Calu3 (cell line): ENCODE results near the gene SLAMF1. TPM values are rescaled to one million over a fixed set of nuclear protein-coding genes. Genes with fewer than 3 reads are reported as not detected.

Experiments used
- BruUV-seq: library from RNA; stranded (reverse); fragments of 400-500 nt; replicated peaks from 2 replicates; lab custom pipeline; 2021; lab: Mats Ljungman, UMichigan
- CTCF ChIA-PET: fragments of 300-600 bp; sonication (Branson Sonifier 250); formaldehyde crosslinking; loops from one replicate; lab custom pipeline; 2022; ENCODE audit warnings: antibody characterized with exemption; lab: Charles Lee
- DNase-seq: peaks from one replicate; pipeline ENCODE4 v3.0.0; 2022
- H3K27ac Mint-ChIP-seq: one replicate; pipeline ENCODE4 v1.8.0; 2022; ENCODE audit warnings: mixed read lengths; ENCODE audit not compliant: unreplicated experiment
- H3K27me3 Mint-ChIP-seq: one replicate; pipeline ENCODE4 v1.8.0; 2022; ENCODE audit warnings: mixed read lengths; ENCODE audit not compliant: unreplicated experiment
- H3K36me3 Mint-ChIP-seq: one replicate; pipeline ENCODE4 v1.8.0; 2022; ENCODE audit warnings: mild to moderate bottlenecking, moderate library complexity, mixed read lengths; ENCODE audit not compliant: insufficient read depth, unreplicated experiment
- H3K4me1 Mint-ChIP-seq: one replicate; pipeline ENCODE4 v1.8.0; 2022; ENCODE audit warnings: mild to moderate bottlenecking, low read depth, mixed read lengths; ENCODE audit not compliant: unreplicated experiment
- H3K4me3 Mint-ChIP-seq: one replicate; pipeline ENCODE4 v1.8.0; 2022; ENCODE audit warnings: mild to moderate bottlenecking, low read depth, moderate library complexity, mixed read lengths; ENCODE audit not compliant: unreplicated experiment
- H3K9me3 Mint-ChIP-seq: one replicate; pipeline ENCODE4 v1.8.0; 2022; ENCODE audit warnings: low read depth, mixed read lengths; ENCODE audit not compliant: unreplicated experiment
- CTCF ChIP-seq: fragments of 200-600 bp; IDR thresholded peaks from one replicate; pipeline ENCODE4 v1.8.0; 2022; ENCODE audit warnings: antibody characterized with exemption; ENCODE audit not compliant: unreplicated experiment
- intact Hi-C: fragments of 100-400 bp; cut with micrococcal nuclease; formaldehyde crosslinking; loops from one replicate; pipeline ENCODE4 v1.10.0; 2022; ENCODE audit not compliant: unreplicated experiment
- total RNA-seq: library from RNA; stranded (reverse); gene quantifications from 2 replicates; pipeline ENCODE4 v1.2.3, GENCODE V29; 2022

SLAMF1 gene
- total RNA-seq, 1 experiment from 2014 or later = not detected

GRCh38 chr1:160625725-160626498 is 20.9 kb downstream of the SLAMF1 start:
- Mint-ChIP-seq H3K9me3 (no peaks in the 10 kb centered on the region), H3K4me1 (no peaks in the 10 kb centered on the region), H3K27ac (no peak overlapping the region), H3K4me3 (no peak overlapping the region), H3K36me3 (no peaks in the 10 kb centered on the region), H3K27me3 (peaks cover 81% of the 10 kb centered on the region)
- no peak for TF ChIP-seq CTCF
- intact Hi-C loops = no loop called here
- DNase-seq = no peak
- BruUV-seq = no TSS peak
- CTCF ChIA-PET = interaction anchor here (0.7 kb wide), 1 partner anchor 410 kb away, joined by 3 read pairs; no protein-coding TSS in a partner anchor

- BruUV-seq = no TSS peak
- H3K27me3 Mint-ChIP-seq = peaks cover 75% of the 10 kb centered on the region
- DNase-seq = no peak
- no peaks in the 10 kb centered on the region for H3K4me1 Mint-ChIP-seq
- no peaks in the 10 kb centered on the region for H3K9me3 Mint-ChIP-seq
- H3K4me3 Mint-ChIP-seq = no peak overlapping the region
- no peaks in the 10 kb centered on the region for H3K36me3 Mint-ChIP-seq
- H3K27ac Mint-ChIP-seq = no peak overlapping the region
- intact Hi-C loops = no loop called here
- CTCF ChIA-PET = interaction anchor here (0.7 kb wide), 1 partner anchor 410 kb away, joined by 3 read pairs; no protein-coding TSS in a partner anchor
- no peak for TF ChIP-seq CTCF
Measured at GRCh38 chr1:160625321-160625720, 21.5 kb downstream of the SLAMF1 start.

- no peaks in the 10 kb centered on the region for H3K9me3 Mint-ChIP-seq
- BruUV-seq = no TSS peak
- peaks cover 73% of the 10 kb centered on the region for H3K27me3 Mint-ChIP-seq
- H3K36me3 Mint-ChIP-seq = no peaks in the 10 kb centered on the region
- TF ChIP-seq CTCF = no peak
- intact Hi-C loops = no loop called here
- H3K27ac Mint-ChIP-seq = no peak overlapping the region
- DNase-seq = no peak
- H3K4me1 Mint-ChIP-seq = no peaks in the 10 kb centered on the region
- CTCF ChIA-PET = no interaction called here
- H3K4me3 Mint-ChIP-seq = no peak overlapping the region
Measured at GRCh38 chr1:160624464-160624863, 22.4 kb downstream of the SLAMF1 start.

- DNase-seq = no peak
- H3K36me3 Mint-ChIP-seq = no peaks in the 10 kb centered on the region
- no peak overlapping the region for H3K27ac Mint-ChIP-seq
- no peaks in the 10 kb centered on the region for H3K4me1 Mint-ChIP-seq
- no TSS peak for BruUV-seq
- TF ChIP-seq CTCF = no peak
- H3K9me3 Mint-ChIP-seq = no peaks in the 10 kb centered on the region
- peaks cover 73% of the 10 kb centered on the region for H3K27me3 Mint-ChIP-seq
- CTCF ChIA-PET = no interaction called here
- intact Hi-C loops = no loop called here
- no peak overlapping the region for H3K4me3 Mint-ChIP-seq
Measured at GRCh38 chr1:160623862-160624261, 23.0 kb downstream of the SLAMF1 start.
